Measurements from ENCODE around the gene SRF.

The SRF gene

DNA sequence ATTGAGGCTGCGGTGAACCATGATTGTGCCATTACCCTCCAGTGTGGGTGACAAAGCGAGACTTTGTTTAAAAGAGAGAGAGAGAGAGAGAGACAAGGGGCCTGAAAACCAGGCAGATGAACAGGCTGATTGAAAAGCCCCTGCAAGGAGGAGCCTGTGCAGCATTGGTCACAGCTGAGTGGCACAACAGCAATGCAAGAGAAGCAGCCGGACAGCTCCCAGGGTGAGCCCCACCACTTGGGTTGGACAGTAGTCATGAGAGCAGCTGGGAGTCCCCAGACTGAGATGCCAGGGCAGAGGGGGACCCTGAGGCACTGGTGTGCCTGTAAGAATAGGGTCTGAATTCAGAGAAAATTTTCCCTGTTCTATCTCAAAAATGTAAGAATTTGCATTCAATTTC is 48.0 kb downstream of the SRF start:
- no peak for DNase-seq

DNA sequence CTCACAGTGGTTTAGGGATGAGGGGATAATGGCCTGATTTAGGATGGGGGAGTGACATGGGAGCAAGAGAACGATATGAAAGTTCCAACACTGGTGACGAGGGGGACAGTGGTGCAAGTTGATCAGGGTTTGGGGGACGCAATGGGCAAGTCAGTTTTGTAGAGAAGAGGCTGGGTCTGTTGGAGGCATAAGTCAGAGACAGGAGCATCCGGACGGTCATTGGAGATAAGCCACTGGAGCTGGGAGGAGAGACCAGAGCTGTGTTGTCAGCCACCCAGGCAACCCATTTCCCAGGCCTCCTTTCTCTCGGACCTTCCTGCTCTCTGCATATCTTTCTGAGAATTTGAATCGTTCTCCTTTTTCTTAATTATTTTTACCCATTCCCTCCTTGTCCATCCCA is 48.7 kb downstream of the SRF start:
- no peak for DNase-seq

DNA sequence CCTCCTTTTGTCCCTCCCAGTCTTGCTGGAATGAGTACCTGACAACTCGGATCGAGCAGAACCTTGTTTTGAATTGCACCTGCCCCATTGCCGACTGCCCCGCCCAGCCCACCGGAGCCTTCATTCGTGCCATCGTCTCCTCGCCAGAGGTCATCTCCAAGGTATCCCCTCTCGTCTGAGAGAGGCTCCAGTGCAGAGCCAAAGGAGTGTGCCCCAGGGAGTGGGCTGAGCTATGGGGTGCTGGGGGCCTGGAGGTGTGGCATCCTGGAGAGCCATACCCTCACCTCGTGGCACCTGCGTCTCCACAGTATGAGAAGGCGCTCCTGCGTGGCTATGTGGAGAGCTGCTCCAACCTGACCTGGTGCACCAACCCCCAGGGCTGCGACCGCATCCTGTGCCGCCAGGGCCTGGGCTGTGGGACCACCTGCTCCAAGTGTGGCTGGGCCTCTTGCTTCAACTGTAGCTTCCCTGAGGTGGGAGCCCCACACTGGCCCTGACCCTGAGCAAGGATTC is 49.4 kb downstream of the SRF start:
- DNase-seq = no peak

DNA sequence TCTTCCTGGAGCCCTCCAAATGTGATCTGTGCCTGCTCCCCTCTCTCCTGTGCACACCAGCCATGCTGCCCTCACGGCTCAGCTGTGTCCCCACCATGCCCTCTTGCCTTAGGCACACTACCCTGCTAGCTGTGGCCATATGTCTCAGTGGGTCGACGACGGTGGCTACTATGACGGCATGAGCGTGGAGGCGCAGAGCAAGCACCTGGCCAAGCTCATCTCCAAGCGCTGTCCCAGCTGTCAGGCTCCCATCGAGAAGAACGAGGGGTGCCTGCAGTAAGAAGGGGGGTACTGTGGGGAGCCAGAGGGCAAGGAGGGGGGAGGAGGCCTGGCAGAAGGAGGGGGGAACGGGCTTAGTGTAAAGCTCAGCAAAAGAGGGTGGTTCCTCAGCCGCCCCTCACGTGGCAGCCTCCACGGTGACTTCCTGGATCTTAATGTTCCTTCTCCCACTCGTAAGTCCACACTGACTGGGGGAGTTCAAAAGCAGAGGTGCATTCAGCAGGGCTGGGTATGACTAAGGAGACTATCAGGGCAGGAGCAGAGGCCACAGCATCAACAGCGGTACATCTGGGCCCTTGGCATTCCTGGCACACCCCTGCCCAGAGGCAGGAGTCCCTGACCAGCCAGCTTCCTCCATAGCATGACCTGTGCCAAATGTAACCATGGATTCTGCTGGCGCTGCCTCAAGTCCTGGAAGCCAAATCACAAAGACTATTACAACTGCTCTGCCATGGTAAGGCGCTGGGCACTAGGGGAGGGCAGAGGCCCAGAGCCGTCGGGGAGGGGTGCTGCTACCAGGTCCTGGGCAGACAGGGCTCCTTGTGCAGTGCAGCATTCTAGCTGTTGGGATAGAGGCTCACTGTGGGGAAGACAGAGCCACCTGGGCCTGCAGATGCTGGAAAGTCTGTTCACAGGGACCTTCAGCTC is 50.2 kb downstream of the SRF start:
- DNase-seq = no peak

DNA sequence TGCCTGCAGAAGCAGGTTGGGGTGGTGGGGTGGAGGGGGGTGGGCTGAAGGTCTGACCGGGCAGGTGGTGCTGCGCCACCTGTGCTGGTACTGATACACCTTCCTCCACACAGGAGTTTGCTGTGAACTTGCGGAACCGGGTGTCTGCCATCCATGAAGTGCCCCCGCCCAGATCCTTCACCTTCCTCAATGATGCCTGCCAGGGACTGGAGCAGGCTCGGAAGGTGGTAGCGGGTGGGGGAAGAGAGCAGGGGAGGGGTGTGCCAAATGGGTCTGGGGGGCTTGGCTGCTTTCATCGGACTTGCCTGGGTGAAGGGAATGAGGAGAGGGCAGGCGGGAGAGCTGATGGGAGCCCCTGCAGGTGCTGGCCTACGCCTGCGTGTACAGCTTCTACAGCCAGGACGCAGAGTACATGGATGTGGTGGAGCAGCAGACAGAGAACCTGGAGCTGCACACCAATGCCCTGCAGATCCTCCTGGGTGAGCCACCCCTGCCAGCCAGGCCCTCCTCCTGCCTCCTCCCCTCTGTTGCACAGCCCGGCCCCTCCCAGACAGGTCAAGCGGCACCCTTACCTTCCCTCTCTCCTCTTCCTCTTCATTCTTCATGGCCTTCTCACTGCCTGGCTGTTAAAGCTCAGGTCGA is 51.5 kb downstream of the SRF start:
- DNase-seq = no peak

DNA sequence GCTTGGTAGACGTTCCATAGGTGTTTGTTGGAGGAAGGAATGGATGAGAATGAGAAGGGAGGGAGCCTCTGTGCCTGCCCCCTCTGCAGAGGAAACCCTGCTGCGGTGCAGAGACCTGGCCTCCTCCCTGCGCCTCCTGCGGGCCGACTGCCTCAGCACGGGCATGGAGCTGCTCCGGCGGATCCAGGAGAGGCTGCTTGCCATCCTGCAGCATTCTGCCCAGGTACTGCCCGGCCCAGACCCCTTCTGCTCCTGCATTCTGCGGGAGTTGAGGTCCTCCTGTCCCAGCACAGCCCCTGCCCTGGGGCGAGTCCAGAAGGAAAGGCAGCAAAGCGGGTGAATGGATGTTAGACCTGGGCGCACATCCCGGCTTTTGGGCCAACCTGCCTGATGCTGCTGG is 52.1 kb downstream of the SRF start:
- DNase-seq = no peak

DNA sequence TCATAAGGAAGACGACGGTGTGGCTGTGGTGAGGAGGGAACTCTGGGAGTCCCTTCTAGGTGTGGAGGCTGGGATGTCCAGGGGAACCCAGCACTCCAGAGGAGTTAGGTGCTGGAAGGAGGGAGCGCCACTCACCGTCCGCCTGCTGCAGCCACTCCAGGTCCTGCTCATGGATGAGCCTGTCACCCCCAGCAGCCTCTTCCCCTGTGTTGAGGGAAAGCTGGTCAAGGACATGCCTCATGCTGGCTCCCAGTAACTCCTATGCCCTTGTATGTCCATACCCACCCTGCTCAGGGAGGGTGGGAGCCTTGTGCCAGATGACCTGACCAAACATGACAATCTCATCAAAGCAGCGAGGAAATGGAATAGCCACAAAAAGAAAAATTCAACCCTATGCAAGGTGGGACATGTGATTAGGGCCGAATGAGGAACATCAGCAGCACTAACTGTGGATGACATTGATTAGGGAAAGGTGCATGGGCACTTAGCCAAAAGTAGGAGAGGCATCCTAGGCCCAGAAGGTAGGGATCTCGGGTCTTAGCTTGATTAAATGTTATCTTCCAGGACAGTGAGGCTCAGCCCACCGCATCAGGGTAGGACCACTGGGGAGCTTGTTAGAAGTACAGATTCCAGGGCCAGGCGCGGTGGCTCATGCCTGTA is 55.3 kb downstream of the SRF start:
- no peak for DNase-seq

DNA sequence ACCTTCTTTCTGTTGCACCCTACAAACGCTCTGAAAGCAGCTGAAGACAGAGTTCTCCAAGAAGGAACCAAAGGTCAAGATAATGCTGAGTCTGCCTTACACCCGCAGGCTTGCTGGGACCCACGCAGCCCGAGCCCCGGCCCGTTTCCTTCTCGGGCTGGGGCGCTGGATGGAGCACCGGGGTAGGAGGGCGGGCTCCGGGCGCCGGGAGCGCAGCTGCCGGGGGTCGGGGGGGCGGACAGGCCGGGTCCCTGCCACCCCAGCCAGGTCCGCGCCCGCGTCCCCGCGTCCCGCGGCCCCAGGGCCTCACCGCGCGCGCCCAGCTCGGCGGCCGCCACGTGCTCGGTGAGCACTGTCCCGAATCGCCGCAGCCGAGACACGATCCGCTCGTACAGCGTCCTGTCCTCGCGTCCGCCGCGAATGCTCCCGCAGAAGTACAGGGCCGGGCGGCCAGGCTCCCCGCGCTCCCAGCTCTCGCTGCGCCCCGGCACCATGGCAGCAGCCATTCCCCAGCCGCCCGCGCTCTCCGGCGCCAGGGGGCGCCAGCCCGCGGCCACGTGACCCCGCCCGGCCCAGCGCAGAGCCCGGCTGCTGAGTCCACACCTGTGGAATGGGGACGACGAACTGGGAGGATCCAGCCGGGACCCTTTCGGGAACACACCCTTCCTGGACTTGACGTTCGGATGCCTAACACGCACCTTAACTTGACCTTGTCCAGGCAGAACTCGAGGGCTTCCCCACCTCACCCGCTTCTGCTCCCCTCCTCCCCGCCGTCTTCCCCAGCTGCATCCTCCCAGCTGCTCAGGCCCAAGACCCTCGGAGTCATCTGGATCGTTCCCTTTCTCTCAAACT is 58.1 kb downstream of the SRF start, which contains the start of gene DNPH1:
Gene DNPH1, minus strand, starts transcription at position 531 of the 852 bp plus-strand sequence. Its CDS starts 25 bp downstream, at position 506.
- DNase-seq = peak; percentile 33 to 58

DNA sequence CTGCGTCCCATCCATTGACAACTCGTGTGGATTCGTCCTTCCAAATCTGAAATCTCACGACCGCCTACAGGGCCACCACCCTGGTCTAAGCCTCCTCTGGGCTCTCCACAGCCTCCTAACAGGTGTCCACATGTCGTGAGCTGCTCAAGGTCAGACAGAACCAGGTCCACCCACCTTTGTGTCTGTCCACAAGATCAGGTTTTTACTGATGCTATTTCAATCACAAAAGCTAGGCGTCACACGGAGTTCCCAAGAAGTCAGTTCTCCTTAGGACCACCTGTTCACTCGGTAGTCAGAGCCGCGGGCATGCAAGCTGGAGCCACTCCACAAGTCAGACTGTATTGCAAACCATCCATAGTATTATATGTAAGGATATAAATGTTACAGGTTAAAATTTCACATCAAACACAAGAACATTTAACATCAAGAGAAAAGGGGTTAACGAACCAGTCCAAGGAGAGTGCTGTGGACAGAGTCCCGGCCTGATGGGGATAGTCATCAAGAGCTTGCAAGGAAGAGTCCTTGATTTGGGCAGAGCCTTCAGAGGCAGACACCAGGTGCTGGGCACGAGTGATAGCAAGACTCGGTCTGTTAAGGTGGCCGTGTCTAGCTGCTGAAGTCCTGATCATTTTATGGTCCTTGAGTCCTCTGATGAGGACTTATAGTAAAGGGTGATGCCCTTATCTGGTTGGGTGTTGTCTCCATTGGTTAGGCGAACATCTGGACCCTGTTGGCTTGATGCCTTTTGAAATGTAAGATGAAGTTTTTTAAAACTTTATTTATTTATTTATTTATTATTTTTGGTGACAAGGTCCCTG is 58.9 kb downstream of the SRF start:
- DNase-seq = no peak

DNA sequence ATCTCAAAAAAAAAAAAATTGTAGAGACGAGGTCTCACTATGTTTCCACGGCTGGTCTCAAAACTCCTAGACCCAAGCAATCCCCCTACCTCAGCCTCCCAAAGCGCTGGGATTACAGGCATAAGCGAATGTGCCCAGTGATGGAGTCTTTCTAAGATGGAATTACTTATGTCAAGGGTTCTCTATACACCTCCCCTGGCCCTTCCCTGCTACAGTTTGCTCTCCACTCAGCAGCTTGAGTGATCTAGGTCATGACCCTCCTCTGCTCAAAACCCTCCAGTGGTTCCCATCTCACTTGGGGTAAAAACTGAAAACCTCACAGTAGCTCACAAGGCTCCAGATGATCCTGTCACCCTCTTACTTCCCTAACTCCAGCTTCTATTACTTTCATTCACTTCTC is 60.0 kb downstream of the SRF start:
- no peak for DNase-seq
